SIG-M5 (cell line): ENCODE data around the gene SLC31A2.

Experiments
- DNase-seq: peaks from one replicate; lab custom pipeline; 2025; lab: John Stamatoyannopoulos, UW

SLC31A2 gene

DNA sequence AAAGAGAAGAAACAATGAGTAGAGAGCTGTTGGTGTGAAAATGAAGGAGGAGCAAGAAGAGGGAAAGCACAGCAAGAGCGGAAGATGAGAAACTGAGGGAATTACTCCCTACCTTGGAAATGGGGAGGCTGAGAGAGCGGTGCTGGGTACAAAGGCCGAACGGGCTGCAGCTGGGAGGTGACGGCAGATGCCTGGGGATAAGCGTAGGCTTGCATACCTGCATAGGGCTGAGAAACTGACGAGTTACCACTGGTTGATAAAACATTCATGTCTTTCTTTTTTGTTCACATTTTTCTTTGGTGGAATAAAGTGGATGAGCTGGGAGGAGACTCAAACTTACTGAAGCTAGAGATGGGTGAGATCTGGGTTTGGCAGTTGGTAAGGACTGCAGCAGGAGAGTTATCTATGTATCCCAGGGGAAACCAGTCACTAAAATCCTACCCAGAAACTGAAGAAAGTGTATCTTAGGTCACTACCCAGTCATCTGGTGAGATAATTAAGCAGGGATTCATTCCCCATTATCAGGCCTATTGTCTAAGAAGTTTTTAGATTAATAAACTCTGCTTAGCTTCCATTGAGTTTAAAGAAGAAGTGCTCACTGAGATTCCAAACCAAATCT is 35.4 kb downstream of the SLC31A2 start:
- no peak for DNase-seq

DNA sequence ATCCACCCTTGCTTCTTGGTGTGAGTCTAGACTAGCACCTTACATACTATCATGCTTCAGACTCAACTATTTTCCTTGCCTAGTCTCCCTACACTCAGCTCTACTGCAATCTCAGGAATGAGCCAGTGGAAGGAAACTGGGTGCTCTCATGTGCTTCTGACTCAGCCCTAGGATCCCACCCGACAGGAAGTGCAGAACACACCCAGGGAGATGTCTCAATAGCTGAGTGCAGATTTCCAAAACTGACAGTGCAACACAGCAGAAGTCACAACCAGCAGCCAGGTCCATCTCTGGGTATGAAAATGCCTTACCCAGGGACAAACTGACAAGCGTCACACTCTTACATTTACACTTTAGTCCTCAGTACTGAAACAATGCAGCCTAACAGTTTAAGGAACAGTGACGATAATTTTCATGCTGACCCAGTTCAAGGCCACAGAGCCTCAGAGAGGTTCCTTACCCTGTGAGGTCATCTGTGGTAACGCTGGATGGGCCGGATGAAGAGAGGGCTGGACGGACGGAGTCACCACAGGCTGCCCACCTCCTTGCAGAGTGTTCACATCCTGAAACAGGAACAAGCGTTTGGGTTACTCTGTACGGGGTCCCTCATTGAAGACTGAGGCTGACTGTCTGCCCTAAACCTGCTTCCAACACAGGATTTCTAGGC is 37.3 kb downstream of the SLC31A2 start:
- peak; percentile 34 for DNase-seq

DNA sequence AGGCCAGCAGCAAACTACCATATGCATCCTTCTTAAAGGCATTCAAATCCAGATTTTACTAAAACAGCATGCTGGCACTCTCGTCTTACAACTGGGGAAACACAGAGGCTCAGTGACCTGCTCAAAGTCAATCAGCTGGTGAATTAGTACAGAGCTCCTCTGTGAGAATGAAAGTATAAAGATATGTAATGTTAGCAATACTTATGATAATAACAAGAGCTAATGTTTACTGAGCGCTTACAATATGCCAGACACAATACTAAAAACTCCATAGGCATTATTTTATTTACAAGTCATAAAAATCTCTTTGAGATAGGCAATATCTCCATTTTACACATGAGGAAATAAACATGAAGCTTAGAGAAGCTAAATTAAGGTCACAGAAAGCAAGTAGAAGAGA is 41.6 kb downstream of the SLC31A2 start:
- no peak for DNase-seq

DNA sequence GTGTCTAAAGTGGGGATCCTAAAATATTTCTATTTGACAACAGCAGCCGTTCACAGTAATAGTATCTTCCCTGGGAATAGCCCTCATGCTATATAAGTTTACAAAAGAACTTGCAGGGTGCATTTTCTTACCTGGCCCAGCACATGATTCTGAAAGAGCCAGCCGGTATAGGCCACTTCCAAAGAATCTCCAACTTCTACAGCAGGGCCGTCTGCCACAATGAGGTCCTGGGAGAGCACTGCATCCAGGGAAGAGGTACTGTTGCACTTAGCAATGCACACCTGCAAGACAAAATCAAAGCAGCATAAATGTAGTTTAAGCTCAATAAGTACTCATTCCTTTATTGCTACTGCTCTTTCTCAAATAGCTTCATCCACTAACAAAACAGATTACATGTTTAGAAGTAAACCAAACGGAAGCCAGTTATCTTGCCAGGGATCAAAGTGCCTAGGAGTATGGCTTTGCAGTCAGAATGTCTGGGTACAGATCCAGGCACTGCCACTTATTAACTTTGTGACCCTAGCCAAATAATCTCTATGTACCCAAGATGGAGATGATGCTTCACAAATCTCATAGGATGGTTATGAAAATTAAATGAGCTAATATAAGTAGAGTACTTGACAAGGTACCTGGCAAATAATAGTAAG is 49.0 kb downstream of the SLC31A2 start:
- DNase-seq: no peak

DNA sequence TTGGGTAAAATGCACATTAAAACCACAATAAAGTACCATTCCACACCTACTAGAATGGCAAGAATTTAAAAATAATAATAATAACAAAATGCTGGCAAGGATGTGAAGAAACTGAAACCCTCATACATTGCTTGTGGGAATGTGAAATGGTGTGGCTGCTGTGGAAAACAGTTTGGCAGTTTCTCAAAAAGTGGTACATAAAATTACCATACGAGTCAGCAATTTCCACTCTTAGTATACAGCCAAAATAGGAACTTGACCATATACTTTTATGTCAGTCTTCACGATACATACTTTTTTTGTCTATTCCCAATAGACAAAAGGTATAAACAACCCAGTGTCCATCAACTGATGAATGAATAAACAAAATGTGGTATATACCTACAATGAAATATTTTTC is 54.6 kb downstream of the SLC31A2 start:
- DNase-seq: no peak

DNA sequence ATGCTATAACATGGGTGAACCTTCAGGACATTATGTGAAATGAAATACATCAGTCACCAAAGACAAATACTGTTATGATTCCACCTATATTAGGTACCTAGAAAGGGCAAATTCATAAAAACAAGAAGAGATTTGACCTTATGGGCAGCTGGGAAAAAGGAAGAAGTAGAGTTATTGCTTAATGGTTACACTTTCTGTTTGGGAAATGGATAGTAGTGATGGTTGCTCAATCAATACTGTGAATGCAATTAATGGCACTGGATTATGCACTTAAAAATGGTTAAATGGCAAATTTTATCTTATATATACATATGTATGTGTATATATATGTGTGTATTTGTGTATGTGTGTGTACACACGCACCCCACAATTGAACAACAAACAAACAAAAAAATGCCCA is 55.1 kb downstream of the SLC31A2 start:
- DNase-seq: no peak

DNA sequence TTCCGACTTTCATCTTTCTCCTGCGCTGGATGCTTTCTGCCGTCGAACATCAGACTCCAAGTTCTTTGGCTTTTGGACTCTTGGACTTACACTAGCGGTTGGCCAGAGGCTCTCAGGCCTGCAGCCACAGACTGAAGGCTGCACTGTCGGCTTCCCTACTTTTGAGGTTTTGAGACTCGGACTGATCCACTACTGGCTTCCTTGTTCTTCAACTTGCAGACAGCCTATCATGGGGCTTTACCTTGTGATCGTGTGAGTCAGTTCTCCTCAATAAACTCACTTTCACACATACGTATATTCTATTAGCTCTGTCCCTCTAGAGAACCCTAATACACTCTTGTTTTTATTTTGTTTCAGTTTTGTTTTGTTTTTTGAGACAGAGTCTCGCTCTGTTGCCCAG is 60.0 kb downstream of the SLC31A2 start:
- DNase-seq: no peak
